HG02798 (cell line): Measurements from ENCODE around the gene NEO1.
A peak's percentile ranks its signal among the peaks of the same experiment; 100 is the strongest.

Experiments used
- ATAC-seq: cut with Tn5 transposase; IDR thresholded peaks from one replicate; pipeline ENCODE4 v1.9.1; 2021; ENCODE audit warnings: mild to moderate bottlenecking; ENCODE audit not compliant: unreplicated experiment, poor library complexity

The NEO1 gene

GRCh38 chr15:73075160-73075859 lies 23.0 kb downstream of the NEO1 start:
- ATAC-seq: no peak

GRCh38 chr15:73078291-73078690 lies 26.0 kb downstream of the NEO1 start:
- ATAC-seq: no peak

DNA sequence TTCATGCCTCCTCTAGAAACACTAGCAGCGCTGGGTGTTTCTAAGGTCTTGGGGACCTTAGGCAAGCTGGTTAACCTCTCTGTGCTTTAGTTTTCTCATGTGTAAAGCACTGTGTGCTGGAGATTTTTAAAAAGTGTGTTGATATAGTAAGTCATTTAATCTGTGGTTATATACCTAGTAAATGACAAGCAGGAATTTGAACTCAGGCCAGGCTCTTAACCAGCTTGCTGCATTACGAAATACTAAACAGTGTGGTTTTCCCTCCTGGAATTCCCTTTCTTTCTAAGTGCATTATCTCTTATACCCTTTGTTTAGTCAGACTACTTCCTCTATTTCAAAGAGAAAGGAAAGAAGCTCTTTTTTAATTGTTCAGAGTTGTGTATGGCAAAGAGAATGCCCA lies 26.5 kb downstream of the NEO1 start:
- no peak for ATAC-seq

- no peak for ATAC-seq
These were observed 27.3 kb downstream of the NEO1 start for GRCh38 chr15:73079565-73079964.

DNA sequence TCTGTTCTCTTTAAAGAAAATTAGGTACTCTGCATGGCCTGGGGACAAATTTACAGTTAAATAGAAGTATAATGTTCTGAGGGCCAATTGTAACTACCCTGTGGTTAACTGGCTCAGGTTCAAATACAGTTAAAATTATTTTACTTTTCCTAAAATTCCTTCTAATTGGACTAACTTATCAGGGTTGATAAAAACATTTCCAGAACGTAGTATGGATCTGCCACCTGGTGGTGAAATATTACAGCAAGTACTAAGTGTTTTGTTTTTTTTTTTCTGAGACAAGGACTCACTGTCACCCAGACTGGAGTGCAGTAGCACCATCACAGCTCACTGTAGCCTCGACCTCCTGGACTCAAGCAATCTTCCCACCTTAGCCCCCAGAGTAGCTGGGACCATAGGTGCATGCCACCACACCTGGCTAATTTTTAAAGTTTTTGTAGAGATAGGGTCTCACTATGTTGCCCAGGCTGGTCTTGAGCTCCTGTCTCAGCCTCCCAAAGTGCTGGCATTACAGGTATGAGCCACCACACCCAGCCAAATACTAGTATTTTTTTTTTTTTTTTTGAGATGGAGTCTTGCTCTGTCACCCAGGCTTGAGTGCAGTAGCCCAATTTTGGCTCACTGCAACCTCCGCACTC lies 29.2 kb downstream of the NEO1 start:
- ATAC-seq: no peak

- ATAC-seq: no peak
These were observed 30.5 kb downstream of the NEO1 start for GRCh38 chr15:73082812-73083211.

DNA sequence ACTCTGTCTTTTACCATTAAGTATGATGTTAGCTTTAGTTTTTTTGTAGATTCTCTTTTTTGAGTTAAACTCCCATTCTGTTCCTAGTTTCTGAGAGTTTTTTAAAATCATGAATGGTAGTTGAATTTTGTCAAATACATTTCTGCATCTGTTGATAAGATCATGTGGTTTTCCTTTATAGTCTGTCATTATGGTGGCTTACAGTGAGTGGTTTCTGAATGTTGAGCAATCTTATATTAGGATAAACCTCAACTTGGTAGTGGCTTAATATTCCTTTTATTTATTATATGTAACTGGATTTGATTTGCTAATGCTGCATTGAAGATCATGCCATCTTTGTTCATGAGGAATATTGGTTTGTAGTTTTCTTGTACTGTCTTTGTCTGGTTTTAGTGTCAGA lies 34.8 kb downstream of the NEO1 start:
- ATAC-seq: no peak

DNA sequence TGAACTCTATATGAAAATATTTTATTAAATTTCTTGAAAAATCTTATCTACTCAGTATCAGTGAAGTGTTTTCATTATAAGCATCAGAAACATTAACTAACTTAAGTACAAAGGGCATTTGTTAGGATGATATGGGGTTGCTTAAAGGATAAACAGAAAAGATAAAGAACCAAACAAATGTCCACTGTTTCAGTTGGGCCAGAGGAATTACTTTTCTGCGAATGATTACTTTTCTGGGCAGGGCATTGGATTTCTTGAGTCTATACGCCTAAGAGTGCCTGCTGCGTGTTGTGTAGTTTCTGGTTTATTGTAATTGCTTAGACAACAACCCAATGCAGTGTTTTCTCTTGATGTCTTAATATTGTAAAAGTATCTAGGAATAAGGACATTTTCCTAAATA lies 52.8 kb downstream of the NEO1 start:
- no peak for ATAC-seq

DNA sequence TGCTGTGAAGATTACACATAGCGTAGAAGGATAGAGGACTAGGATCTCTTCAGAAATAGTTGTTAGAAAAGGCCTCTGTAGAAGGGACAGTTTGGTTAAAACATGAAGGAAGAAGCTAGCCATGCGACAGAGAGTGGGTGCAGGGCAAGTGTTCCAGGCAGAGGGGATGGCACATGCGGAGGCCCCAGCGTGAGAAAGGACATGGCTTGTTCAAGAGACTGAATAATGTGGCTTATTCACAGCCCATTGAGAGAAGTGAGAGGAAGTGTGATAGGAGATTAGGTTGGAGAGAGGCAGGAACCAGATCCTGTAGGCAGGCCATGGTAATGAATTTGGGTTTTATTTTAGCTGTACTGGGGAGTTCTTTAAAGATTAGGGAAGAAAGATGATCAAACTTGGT lies 56.4 kb downstream of the NEO1 start:
- ATAC-seq: no peak

DNA sequence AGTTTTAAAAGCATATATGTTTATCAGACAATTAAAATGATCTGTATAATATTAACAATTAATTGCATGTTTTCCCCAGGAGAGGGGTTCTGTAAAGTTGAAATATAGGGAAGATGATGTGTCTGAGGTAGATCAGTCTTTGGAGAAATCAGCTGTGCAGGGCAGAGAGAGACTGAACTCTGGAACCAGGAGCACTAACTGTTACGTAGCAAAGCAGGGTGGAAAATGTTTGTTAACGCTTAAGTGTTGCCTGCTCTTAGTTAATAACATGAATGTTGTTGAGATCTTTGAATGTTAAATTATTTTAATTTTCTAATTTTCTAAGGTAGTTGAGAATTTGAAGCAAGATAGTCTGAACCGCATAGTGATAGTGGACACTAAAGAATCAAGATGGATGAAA lies 57.5 kb downstream of the NEO1 start:
- ATAC-seq: no peak

GRCh38 chr15:73110201-73110600 lies 57.9 kb downstream of the NEO1 start:
- ATAC-seq: no peak

DNA sequence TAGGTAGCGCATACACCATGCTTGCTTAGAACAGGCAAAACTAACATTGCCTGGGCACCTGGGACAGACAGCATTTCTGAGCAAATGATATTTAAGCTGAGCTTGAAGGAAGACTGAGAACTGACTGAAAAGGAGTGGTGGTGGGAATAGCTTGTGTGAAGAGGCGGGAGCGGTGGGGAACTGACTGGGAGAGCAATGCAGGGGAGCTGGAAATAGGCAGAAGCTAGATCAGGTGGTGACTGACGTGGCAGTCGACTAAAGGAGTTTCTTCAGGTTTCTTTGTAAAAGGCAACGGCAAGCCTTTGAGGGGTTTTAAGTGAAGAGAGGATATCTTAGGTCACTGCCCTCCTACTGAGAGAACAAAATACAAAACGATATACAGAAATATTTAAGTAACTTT lies 61.8 kb downstream of the NEO1 start:
- no peak for ATAC-seq

- ATAC-seq: no peak
These were observed 63.9 kb downstream of the NEO1 start for GRCh38 chr15:73116164-73116563.

DNA sequence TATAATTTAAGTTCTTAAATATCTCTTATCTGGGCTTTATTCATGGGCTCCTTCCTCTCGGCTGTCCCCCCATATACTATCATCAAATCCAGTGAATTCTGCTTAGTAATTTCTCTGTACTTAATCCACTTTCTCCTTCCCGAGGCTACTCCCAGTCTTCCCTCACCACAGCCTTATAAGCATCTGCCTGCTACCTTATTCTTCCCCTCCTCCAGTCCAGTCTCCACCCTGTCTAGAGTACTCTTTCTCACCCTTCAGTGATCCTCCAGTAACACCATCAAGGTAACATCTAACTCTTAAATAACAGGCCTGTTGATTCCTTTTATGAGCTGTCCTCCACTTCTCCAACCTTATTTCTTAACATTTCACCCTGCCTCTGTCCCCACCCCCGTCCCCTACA lies 65.8 kb downstream of the NEO1 start:
- no peak for ATAC-seq

DNA sequence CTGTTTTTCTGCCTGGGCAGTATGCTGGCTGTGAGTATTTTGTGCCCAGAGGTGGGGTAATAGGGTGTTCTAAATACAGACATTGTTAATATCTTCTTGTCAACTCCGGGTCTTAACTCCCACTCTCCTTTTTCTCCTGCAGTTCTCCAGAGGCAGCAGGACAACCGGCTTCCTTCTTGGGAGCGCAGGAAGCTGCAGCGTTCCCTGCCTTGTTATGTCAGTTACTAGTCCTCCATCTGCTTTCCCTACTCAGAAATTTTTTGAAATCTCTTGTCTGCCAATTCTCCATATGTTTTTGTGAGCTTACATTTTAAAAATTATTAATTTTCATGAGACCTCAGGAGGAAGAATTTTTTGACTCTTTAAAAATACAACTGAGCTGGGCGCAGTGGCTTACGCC lies 67.2 kb downstream of the NEO1 start:
- ATAC-seq: no peak

DNA sequence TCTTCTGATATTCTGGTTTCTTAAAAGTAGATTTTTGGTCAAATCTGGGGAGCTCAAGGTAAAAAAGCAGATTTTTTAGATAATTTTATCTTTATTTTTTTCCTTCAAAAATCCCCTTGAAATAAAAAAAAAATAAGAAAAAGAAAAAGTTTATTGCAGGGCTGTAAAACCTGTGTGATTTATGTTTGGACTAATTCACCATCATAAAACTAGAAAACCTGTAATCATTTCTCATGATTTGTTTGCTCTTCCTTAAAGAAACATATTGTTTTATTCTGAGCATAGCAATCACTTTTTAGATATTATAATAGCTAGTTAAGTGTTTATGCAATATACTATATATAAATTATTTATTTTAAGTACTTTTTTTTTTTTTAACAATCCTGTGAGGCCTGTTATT lies 68.0 kb downstream of the NEO1 start:
- no peak for ATAC-seq

- no peak for ATAC-seq
These were observed 73.0 kb downstream of the NEO1 start for GRCh38 chr15:73125219-73125618.

DNA sequence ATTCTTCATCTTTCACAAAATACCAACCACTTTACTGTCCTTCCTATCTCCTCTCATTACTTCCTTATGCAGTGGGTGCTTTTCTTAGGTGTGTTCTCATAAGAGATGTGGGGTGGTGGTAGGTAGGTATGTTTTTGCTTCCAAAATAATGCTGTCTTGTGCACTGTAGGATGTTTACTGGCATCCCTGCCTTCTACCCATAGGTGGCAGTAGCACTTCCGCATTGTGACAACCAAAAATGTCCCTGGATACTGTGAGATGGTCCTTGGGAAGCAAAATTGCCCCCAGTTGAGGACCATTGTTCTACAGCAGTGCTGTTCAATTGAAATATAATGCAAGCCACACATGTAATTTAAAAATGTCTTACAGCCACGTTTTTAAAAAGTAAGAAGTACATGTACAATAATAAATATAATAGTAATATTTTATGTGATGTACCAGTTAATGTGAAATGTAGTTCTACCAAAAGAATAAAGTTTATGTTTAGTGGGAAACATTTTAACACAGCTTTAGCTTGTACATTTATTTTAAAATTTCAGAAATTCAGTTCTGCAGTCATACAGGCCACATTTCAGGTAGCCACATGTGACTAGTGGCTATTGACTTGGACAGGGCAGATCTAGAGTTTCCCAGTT lies 75.2 kb downstream of the NEO1 start:
- ATAC-seq: peak; percentile 47

GRCh38 chr15:73130830-73131229 lies 78.6 kb downstream of the NEO1 start:
- no peak for ATAC-seq

- ATAC-seq: no peak
These were observed 81.9 kb downstream of the NEO1 start for GRCh38 chr15:73134196-73134595.

DNA sequence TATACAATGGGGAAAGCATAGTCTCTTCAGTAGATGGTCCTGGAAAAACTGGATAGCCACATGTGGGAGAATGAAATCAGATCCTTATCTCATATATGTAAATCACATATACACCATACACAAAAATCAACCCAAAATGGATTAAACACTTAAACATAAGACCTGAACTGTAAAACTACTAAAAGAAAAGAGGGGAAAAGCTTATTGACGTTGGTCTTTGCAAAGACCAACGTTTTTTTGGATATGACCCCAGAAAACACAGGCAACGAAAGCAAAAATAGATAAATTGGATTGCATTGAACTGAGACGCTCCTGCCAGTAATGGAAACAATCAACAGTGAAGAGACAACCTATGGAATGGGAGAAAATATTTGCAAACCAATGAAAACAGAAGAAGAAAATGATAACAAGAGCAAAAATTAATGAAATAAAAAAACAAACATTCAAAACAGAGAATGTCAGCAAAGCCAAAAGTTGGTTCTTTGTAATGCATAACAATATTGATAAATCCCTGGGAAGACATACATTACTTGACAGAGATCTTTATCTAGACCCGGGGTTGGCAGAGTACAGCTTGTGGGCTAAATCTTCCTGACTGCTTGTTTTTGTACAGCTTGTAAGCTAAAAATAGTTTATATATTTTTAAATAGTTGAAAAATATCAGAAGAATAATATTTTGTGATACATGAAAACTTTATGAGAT lies 86.9 kb downstream of the NEO1 start:
- no peak for ATAC-seq
